BLaER1 treated with 17β-estradiol and CSF1 and Interleukin-3, amounts not matched to agents 10 nM and 100 nM (cell line): ENCODE measurements around the gene CCL4.
"Not testable (repeated sequence)": the region's sequence is repeated elsewhere in the genome, so short reads cannot be mapped to it uniquely, and the experiment has no call there.

Experiments
- H3K27ac ChIP-seq, 11 experiments: shearing (Covaris generic); formaldehyde crosslinking; 2 replicates each; pipeline ENCODE4 v1.8.1; 2022
- H3K27me3 ChIP-seq, 11 experiments: shearing (Covaris generic); formaldehyde crosslinking; 2 replicates each; pipeline ENCODE4 v1.8.1; 2022
- H3K36me3 ChIP-seq, 11 experiments: shearing (Covaris generic); formaldehyde crosslinking; 2 replicates each; pipeline ENCODE4 v1.8.1; 2022
- H3K4me1 ChIP-seq, 10 experiments: shearing (Covaris generic); formaldehyde crosslinking; 2 replicates each; pipeline ENCODE4 v1.8.1; 2022
- H3K4me2 ChIP-seq, 11 experiments: shearing (Covaris generic); formaldehyde crosslinking; 2 replicates each; pipeline ENCODE4 v1.8.1; 2022
- H3K4me3 ChIP-seq, 10 experiments: shearing (Covaris generic); formaldehyde crosslinking; 2 replicates each; pipeline ENCODE4 v1.8.1; 2022
- H3K9ac ChIP-seq, 11 experiments: shearing (Covaris generic); formaldehyde crosslinking; 2 replicates each; pipeline ENCODE4 v1.8.1; 2022
- H3K9me3 ChIP-seq, 11 experiments: shearing (Covaris generic); formaldehyde crosslinking; replicated peaks in 1 of 11; 2 replicates each; pipeline ENCODE4 v1.8.1; 2022
- H4K20me1 ChIP-seq, 11 experiments: shearing (Covaris generic); formaldehyde crosslinking; 2 replicates each; pipeline ENCODE4 v1.8.1; 2022
- Cebpa-rat ChIP-seq, 11 experiments: shearing (Covaris generic); IDR thresholded peaks; 2 replicates each; pipeline ENCODE4 v1.8.1; 2022

Gene CCL4

DNA sequence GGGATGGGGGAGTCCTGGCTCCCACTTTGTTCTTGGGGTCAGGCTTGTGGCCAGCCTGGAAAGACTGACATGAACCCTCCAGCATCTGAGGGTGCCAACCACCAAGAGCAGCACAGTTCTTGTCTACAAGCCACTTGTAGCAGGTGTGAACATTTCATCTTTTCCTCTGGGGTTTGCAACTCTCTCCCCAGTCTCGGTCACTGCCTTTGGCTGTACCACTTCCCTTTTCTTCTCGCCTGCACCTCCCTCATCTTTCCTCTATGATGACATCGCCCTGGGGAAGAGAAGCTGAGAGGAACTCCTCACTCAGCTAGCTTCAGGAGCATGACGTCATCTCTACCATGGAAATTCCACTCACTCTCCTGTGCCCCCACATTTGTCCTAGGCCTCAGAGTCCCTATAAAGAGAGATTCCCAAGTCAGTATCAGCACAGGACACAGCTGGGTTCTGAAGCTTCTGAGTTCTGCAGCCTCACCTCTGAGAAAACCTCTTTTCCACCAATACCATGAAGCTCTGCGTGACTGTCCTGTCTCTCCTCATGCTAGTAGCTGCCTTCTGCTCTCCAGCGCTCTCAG is at the start of gene CCL4:
Gene CCL4 (plus strand): TSS at position 427 of the 575 bp plus-strand sequence. CDS start 79 bp downstream, at position 506.
- H3K27me3 ChIP-seq, H4K20me1 ChIP-seq, H3K9me3 ChIP-seq, H3K36me3 ChIP-seq: not testable (repeated sequence)
- Histone ChIP-seq H3K4me2 (peak within 1 kb of the TSS; percentile 77 to 95 (median 85)), H3K9ac (peak within 1 kb of the TSS; percentile 43 to 81 (median 72); a peak in 21 of 22 replicates), H3K4me1 (peaks cover 46 to 86% (median 74%) of the 10 kb centered on the region in 10 experiments), H3K4me3 (peak within 1 kb of the TSS in 9 of 10 experiments; percentile 23 to 59 (median 41); a peak in 15 of 20 replicates), H3K27ac (peak within 1 kb of the TSS; percentile 71 to 88 (median 74))
- TF ChIP-seq Cebpa-rat (IDR thresholded peaks at IDR 0.05): peak in 10 of 11 experiments; percentile 9 to 87 (median 57); a peak in 11 of 22 replicates

DNA sequence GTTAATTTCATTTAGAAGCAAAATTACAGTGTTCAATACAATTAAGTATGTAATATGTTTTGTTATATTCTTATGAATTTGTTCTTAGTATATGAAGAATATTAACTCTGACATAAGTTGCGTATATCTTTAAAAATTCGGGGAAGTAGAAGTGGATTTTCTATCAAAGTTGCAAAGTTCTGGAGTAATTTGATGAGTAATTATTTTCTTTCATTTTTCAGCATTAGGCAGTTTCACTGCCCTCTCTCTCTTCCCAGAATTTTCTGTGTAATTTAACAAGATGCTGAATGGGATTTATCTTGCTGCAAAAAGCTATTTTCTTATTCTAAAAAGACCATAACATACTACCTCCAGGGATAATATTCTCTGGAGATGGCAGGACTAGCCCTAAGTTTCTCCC is 48.5 kb upstream of the CCL4 start:
- no peaks in the 10 kb centered on the region for H3K36me3 ChIP-seq
- no peaks in the 10 kb centered on the region for H3K27me3 ChIP-seq
- no peak overlapping the region for H3K4me3 ChIP-seq
- peaks cover 8 to 27% (median 20%) of the 10 kb centered on the region in 11 experiments for H3K9me3 ChIP-seq
- TF ChIP-seq Cebpa-rat (IDR thresholded peaks at IDR 0.05): no peak
- peak overlapping the region in 2 of 11 experiments; percentile 51 to 65; a peak in 4 of 22 replicates for H3K4me2 ChIP-seq
- no peak overlapping the region for H3K9ac ChIP-seq
- no peaks in the 10 kb centered on the region for H4K20me1 ChIP-seq
- no peak overlapping the region for H3K27ac ChIP-seq
- H3K4me1 ChIP-seq: peaks cover 0 to 41% (median 0%) of the 10 kb centered on the region in 10 experiments; a peak in 5 of 20 replicates

DNA sequence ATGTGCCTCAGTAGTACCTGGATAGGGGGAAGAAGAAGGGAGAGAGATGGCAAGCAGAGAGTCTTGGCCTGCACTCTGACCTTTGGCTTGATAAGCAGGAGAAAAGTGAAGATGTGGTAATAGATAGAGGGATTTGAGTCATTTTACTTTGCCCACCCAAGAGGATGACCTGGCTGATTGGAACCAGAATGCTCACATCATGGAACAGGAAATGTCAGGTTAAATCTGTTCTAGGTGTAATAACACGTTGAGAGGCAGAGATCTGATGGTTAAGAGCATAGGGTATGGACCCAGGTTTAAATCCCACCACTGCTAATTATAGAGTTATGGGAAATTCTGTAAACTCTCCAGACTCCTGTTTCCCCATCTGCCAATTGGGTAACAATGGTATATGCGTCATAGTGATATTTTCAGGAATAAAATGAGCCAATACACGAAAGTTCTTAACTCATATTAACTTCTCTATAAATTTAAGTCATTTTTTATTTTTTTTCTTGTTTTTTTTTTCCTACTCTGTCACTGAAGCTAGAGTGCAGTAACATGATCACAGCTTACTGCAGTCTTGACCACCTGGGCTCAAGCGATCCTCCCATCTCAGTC is 47.6 kb upstream of the CCL4 start:
- Histone ChIP-seq H4K20me1 (no peaks in the 10 kb centered on the region), H3K4me1 (peaks cover 0 to 41% (median 0%) of the 10 kb centered on the region in 10 experiments; a peak in 5 of 20 replicates), H3K4me2 (peak overlapping the region in 2 of 11 experiments; percentile 51 to 65; a peak in 4 of 22 replicates), H3K27me3 (no peaks in the 10 kb centered on the region), H3K9me3 (peaks cover 0 to 18% (median 12%) of the 10 kb centered on the region in 11 experiments; a peak in 16 of 22 replicates), H3K9ac (no peak overlapping the region), H3K27ac (no peak overlapping the region), H3K36me3 (no peaks in the 10 kb centered on the region), H3K4me3 (no peak overlapping the region)
- no peak for TF ChIP-seq Cebpa-rat (IDR thresholded peaks at IDR 0.05)

DNA sequence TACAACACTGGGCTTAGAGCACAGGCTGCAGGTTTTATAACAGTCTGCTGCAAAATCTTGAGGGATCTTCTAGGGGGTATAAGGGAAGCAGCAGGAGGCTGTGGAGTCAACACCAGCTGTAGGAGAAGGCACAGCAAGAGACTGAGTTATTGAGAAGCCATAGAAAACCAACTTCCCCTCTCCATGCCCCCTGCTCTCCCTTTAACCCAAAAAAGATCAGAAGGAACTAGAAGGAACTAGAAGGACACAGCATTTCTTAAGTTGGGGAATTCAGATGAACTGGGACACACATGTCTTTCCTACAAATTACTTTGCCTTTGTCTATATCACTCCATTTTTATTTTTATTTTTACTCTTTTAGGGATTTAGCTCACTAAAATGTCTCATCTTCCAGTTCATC is 45.7 kb upstream of the CCL4 start:
- no peak for TF ChIP-seq Cebpa-rat (IDR thresholded peaks at IDR 0.05)
- no peaks in the 10 kb centered on the region for H4K20me1 ChIP-seq

DNA sequence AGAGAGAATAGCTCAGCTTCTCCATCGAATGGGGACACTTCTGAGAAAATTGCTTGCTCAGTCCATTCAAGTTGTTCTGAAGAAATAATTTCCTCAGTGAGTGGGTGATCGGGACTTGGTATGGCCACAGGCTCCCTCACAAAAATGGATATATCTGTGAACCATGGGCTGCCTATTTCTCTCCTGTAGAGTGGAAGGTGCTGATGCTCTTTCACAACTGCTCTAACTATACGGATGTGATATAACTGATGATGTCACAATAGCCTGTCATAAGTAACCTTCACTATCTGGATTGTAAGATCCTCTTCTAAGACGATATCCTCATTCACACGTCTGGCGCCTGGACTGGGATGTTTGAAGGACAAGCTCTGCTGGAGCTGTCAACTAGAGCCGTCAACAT is 44.2 kb upstream of the CCL4 start:
- Histone ChIP-seq H3K36me3 (no peaks in the 10 kb centered on the region), H4K20me1 (no peaks in the 10 kb centered on the region), H3K4me2 (no peak overlapping the region), H3K4me1 (peaks cover 0 to 39% (median 6%) of the 10 kb centered on the region in 10 experiments; a peak in 10 of 20 replicates), H3K4me3 (no peak overlapping the region), H3K9ac (no peak overlapping the region), H3K27ac (no peak overlapping the region), H3K9me3 (peaks cover 0 to 10% (median 0%) of the 10 kb centered on the region in 11 experiments; a peak in 5 of 22 replicates), H3K27me3 (no peaks in the 10 kb centered on the region)
- TF ChIP-seq Cebpa-rat (IDR thresholded peaks at IDR 0.05): no peak

More for the DNA sequence above, 45.7 kb upstream of the CCL4 start:
- H3K27me3 ChIP-seq: no peaks in the 10 kb centered on the region
- peak overlapping the region in 1 of 11 experiments; percentile 25; a peak in 1 of 22 replicates for H3K27ac ChIP-seq
- H3K4me1 ChIP-seq: peaks cover 0 to 41% (median under 1%) of the 10 kb centered on the region in 10 experiments; a peak in 7 of 20 replicates
- no peaks in the 10 kb centered on the region for H3K36me3 ChIP-seq
- H3K9ac ChIP-seq: no peak overlapping the region
- H3K9me3 ChIP-seq: peaks cover 0 to 6% (median 0%) of the 10 kb centered on the region in 11 experiments; a peak in 3 of 22 replicates
- H3K4me3 ChIP-seq: no peak overlapping the region
- H3K4me2 ChIP-seq: peak overlapping the region in 3 of 11 experiments; percentile 10 to 80 (median 63); a peak in 5 of 22 replicates

DNA sequence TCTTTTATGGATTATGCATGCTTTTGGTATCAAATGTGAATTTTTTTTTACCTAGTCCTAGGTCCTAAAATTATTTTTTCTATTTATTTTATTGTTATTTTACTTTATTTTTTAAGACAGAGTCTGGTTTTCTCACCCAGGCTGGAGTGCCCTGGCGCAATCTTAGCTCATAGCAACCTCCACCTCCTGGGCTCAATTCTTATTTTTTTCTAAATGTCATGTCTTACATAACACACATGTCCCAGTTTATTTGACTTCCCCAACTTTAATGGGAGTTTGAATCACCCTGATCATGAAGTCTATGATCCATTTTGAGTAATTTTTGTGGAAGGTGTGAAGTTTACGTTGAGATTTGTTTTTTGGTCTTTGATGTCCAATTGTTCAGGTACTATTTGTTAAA is 42.8 kb upstream of the CCL4 start:
- TF ChIP-seq Cebpa-rat (IDR thresholded peaks at IDR 0.05): no peak
- Histone ChIP-seq H3K4me1 (peaks cover 0 to 25% (median 6%) of the 10 kb centered on the region in 10 experiments; a peak in 9 of 20 replicates), H3K4me2 (no peak overlapping the region), H3K36me3 (no peaks in the 10 kb centered on the region), H4K20me1 (no peaks in the 10 kb centered on the region), H3K27ac (no peak overlapping the region), H3K9ac (no peak overlapping the region), H3K4me3 (no peak overlapping the region), H3K9me3 (peaks cover 0 to 14% (median 0%) of the 10 kb centered on the region in 11 experiments; a peak in 5 of 22 replicates), H3K27me3 (no peaks in the 10 kb centered on the region)

DNA sequence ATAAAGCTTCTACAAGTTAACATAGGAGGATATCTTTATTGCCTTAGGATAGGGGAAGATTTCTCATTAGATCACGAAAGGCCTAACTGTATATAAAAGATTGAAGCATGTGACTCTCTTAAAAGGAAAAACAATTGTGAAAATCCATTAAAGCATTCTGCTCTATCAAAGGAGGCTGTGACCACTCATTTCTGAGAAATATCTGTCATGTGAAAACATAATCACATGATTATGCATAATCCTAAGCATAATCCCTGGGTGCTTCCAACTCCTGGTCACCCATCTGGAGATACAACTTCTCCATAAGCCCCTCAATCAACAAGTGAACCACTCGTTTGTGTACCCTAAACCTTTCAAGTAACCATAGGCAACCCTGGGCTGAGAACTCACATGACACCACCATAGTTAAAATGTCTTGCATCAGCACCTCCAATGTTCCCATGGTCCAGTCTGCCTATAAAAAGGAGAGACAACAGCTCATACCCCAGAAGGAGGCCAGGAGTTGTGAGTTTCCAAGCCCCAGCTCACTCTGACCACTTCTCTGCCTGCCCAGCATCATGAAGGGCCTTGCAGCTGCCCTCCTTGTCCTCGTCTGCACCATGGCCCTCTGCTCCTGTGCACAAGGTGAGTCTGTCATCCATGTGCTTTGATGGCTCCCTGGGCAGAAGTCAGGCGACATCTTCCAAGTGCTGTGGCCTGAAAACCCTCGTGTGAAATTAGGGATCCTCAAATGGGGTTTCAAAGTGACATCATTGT is 39.7 kb upstream of the CCL4 start, which contains the start of gene CCL18:
Gene CCL18 (plus strand): TSS at position 487 of the 756 bp plus-strand sequence. CDS start 71 bp downstream, at position 558.
- no peak for TF ChIP-seq Cebpa-rat (IDR thresholded peaks at IDR 0.05)
- H3K4me3 ChIP-seq: no peak within 1 kb of the TSS
- no peak within 1 kb of the TSS for H3K9ac ChIP-seq
- H3K27ac ChIP-seq: peak within 1 kb of the TSS in 1 of 11 experiments; percentile 22; a peak in 1 of 22 replicates
- no peaks in the 10 kb centered on the region for H3K36me3 ChIP-seq
- peak within 1 kb of the TSS in 4 of 11 experiments; percentile 11 to 42 (median 19); a peak in 4 of 22 replicates for H3K4me2 ChIP-seq
- H3K27me3 ChIP-seq: no peaks in the 10 kb centered on the region
- peaks cover 0 to 14% (median 0%) of the 10 kb centered on the region in 11 experiments; a peak in 6 of 22 replicates for H3K9me3 ChIP-seq
- peaks cover 0 to 8% (median 2%) of the 10 kb centered on the region in 10 experiments; a peak in 5 of 20 replicates for H3K4me1 ChIP-seq
- H4K20me1 ChIP-seq: no peaks in the 10 kb centered on the region

DNA sequence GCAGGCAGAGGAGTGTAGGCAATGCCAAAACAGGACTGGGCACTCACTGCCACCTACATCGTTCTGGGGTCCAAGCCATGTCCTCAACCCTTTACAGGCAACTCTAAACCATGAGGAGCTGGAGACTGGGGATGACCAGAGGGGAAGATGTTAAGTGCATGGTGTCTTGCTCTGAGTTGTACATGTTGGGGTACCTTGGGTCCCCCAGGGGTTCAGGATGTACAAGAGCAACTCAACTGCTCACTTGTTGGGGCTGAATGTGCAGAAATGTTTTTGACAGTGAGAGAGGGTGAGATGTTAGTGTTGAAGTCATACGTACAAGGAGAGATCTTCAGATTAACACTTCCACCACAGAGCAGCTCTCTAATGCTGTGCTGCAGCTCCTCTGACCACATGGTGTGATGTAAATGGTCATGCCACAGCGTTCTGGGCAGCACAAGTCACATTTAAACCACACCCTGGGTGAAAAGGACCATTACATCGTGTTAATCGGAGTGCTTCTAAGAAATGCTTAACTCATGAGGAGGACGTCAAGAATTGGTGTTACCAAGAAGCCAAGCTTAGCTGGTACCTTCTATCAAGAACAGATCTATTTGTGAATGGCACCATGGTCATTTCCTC is 37.2 kb upstream of the CCL4 start:
- H3K36me3 ChIP-seq: no peaks in the 10 kb centered on the region
- H3K9ac ChIP-seq: no peak overlapping the region
- H3K9me3 ChIP-seq: peaks cover 0 to 14% (median 0%) of the 10 kb centered on the region in 11 experiments; a peak in 6 of 22 replicates
- no peak for TF ChIP-seq Cebpa-rat (IDR thresholded peaks at IDR 0.05)
- H3K27ac ChIP-seq: no peak overlapping the region
- H3K4me2 ChIP-seq: no peak overlapping the region
- no peaks in the 10 kb centered on the region for H4K20me1 ChIP-seq
- peaks cover 6 to 13% (median 7%) of the 10 kb centered on the region in 10 experiments; a peak in 12 of 20 replicates for H3K4me1 ChIP-seq
- H3K4me3 ChIP-seq: no peak overlapping the region
- no peaks in the 10 kb centered on the region for H3K27me3 ChIP-seq
